ENCODE measurements around the gene PRDM5.

PRDM5 gene

GRCh38 chr4:120716346-120716745 is 206.2 kb downstream of the PRDM5 start:
- no peak overlapping the region for H3K4me3 ChIP-seq (ENCODE audit: low read depth, low read length)
- DNase-seq (ENCODE audit: low read depth), result no peak
- TF ChIP-seq POLR2A (IDR thresholded peaks at IDR 0.05; ENCODE audit: extremely low read depth, insufficient read length) (no peak), CTCF (IDR thresholded peaks at IDR 0.05; ENCODE audit: low read depth, low read length) (no peak)

GRCh38 chr4:120714417-120715010 is 208.0 kb downstream of the PRDM5 start:
- DNase-seq (ENCODE audit: low read depth), result no peak
- no peak overlapping the region for H3K4me3 ChIP-seq (ENCODE audit: low read depth, low read length)
- TF ChIP-seq CTCF (IDR thresholded peaks at IDR 0.05; ENCODE audit: low read depth, low read length) (no peak), POLR2A (IDR thresholded peaks at IDR 0.05; ENCODE audit: extremely low read depth, insufficient read length) (no peak), MYC (IDR thresholded peaks at IDR 0.05; ENCODE audit: low read depth, low read length) (no peak), MAX (IDR thresholded peaks at IDR 0.05; ENCODE audit: low read depth, low read length) (no peak)

GRCh38 chr4:120709991-120710390 is 212.5 kb downstream of the PRDM5 start:
- no peak overlapping the region for H3K4me3 ChIP-seq (ENCODE audit: low read depth, low read length)
- DNase-seq (ENCODE audit: low read depth), result no peak
- TF ChIP-seq MYC (IDR thresholded peaks at IDR 0.05; ENCODE audit: low read depth, low read length), result no peak
- TF ChIP-seq CTCF (IDR thresholded peaks at IDR 0.05; ENCODE audit: low read depth, low read length), result no peak
- TF ChIP-seq MAX (IDR thresholded peaks at IDR 0.05; ENCODE audit: low read depth, low read length), result no peak
- TF ChIP-seq POLR2A (IDR thresholded peaks at IDR 0.05; ENCODE audit: extremely low read depth, insufficient read length), result no peak

GRCh38 chr4:120704538-120704937 is 218.0 kb downstream of the PRDM5 start:
- no peak overlapping the region for H3K4me3 ChIP-seq (ENCODE audit: low read depth, low read length)
- TF ChIP-seq MAX (IDR thresholded peaks at IDR 0.05; ENCODE audit: low read depth, low read length) (no peak), POLR2A (IDR thresholded peaks at IDR 0.05; ENCODE audit: extremely low read depth, insufficient read length) (no peak), CTCF (IDR thresholded peaks at IDR 0.05; ENCODE audit: low read depth, low read length) (no peak), MYC (IDR thresholded peaks at IDR 0.05; ENCODE audit: low read depth, low read length) (no peak)
- DNase-seq (ENCODE audit: low read depth), result no peak

- H3K4me3 ChIP-seq (ENCODE audit: low read depth, low read length), result no peak overlapping the region
- TF ChIP-seq POLR2A (IDR thresholded peaks at IDR 0.05; ENCODE audit: extremely low read depth, insufficient read length), result no peak
- TF ChIP-seq CTCF (IDR thresholded peaks at IDR 0.05; ENCODE audit: low read depth, low read length), result no peak
- TF ChIP-seq MAX (IDR thresholded peaks at IDR 0.05; ENCODE audit: low read depth, low read length), result no peak
- no peak for TF ChIP-seq MYC (IDR thresholded peaks at IDR 0.05; ENCODE audit: low read depth, low read length)
- DNase-seq (ENCODE audit: low read depth), result peak; percentile 24
Observed at GRCh38 chr4:120703908-120704307, 218.6 kb downstream of the PRDM5 start.

GRCh38 chr4:120699354-120699753 is 223.2 kb downstream of the PRDM5 start:
- no peak overlapping the region for H3K4me3 ChIP-seq (ENCODE audit: low read depth, low read length)
- TF ChIP-seq MYC (IDR thresholded peaks at IDR 0.05; ENCODE audit: low read depth, low read length) (no peak), POLR2A (IDR thresholded peaks at IDR 0.05; ENCODE audit: extremely low read depth, insufficient read length) (no peak), CTCF (IDR thresholded peaks at IDR 0.05; ENCODE audit: low read depth, low read length) (no peak), MAX (IDR thresholded peaks at IDR 0.05; ENCODE audit: low read depth, low read length) (no peak)
- DNase-seq (ENCODE audit: low read depth), result no peak

Data from NB4 (cell line).